PFSK-1 (cell line): ENCODE results near the gene DCAF5.

Experiments
- FOXP2 ChIP-seq: optimal IDR thresholded peaks from 2 replicates; pipeline ENCODE3; 2011; ENCODE audit warnings: borderline replicate concordance, control low read depth, inconsistent platforms; ENCODE audit not compliant: insufficient read depth; ENCODE audit errors: extremely low read length, extremely low read depth
- POLR2AphosphoS5 ChIP-seq: IDR thresholded peaks from 2 replicates; pipeline ENCODE4 v1.6.1; 2012; ENCODE audit warnings: low read depth, mild to moderate bottlenecking, control low read depth, low read length, moderate library complexity
- REST ChIP-seq, 2 experiments: IDR thresholded peaks; 2 replicates each; pipeline versions ENCODE4 v1.6.1 to v1.8.0; 2011 to 2012; ENCODE audit warnings: low read depth in 2 of 2, low read length in 2 of 2, control low read depth in 1 of 2, inconsistent platforms in 1 of 2, mild to moderate bottlenecking in 1 of 2, moderate library complexity in 1 of 2; ENCODE audit not compliant: insufficient read depth in 1 of 2
- SIN3A ChIP-seq: IDR thresholded peaks from 2 replicates; pipeline ENCODE4 v1.6.1; 2012; ENCODE audit warnings: mild to moderate bottlenecking, low read length, moderate library complexity, borderline replicate concordance; ENCODE audit not compliant: insufficient read depth
- TAF1 ChIP-seq: IDR thresholded peaks from 2 replicates; pipeline ENCODE4 v1.6.1; 2012; ENCODE audit warnings: low read length, control low read depth, borderline replicate concordance; ENCODE audit not compliant: insufficient read depth

DCAF5 gene

GRCh38 chr14:69133206-69134125, 19.5 kb downstream of the DCAF5 start:
- TF ChIP-seq POLR2AphosphoS5 (no peak), SIN3A (no peak), FOXP2 (no peak), REST (IDR thresholded peaks at IDR 0.05; ENCODE audit: insufficient read depth in 1 of 2, low read depth in 2 of 2, low read length in 2 of 2) (no peak), TAF1 (no peak)

DNA sequence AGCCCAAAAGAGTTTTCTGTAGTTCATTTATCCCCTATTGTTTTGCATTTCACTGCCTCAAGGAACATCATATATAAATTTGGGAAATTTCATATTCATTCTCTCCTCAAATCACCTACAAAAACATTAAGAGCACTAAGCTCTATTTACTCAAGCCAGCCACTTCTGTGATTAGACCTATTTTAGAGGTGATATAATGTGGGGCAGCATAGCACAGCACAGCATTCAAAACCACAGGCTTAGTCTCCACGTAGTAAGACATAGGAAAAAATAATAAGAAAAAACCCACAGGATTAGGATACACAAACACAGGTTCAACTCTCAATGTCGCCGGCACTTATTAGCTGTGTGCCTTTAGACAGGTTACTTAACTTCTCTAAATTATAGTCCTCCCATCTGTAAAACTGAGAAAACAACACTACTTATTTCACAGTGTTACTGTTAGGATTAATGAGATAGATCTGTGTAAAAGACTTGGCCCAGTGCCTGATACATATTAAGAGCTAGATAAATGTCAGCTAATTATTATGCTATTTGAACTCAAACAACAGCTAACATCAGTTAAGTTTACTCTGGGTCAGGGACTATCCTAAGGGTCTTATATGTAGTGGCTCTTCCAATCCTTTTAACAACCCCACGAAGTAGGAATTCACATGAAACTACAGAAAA, 20.3 kb downstream of the DCAF5 start:
- TF ChIP-seq REST (IDR thresholded peaks at IDR 0.05; ENCODE audit: insufficient read depth in 1 of 2, low read depth in 2 of 2, low read length in 2 of 2) (no peak), FOXP2 (no peak), POLR2AphosphoS5 (no peak), TAF1 (no peak), SIN3A (no peak)

GRCh38 chr14:69131176-69131575, 21.7 kb downstream of the DCAF5 start:
- TF ChIP-seq FOXP2 (no peak), TAF1 (no peak), POLR2AphosphoS5 (no peak), REST (IDR thresholded peaks at IDR 0.05; ENCODE audit: insufficient read depth in 1 of 2, low read depth in 2 of 2, low read length in 2 of 2) (no peak), SIN3A (no peak)

- TF ChIP-seq FOXP2 (no peak), TAF1 (no peak), SIN3A (no peak), POLR2AphosphoS5 (no peak), REST (IDR thresholded peaks at IDR 0.05; ENCODE audit: insufficient read depth in 1 of 2, low read depth in 2 of 2, low read length in 2 of 2) (no peak)
Measured at GRCh38 chr14:69129264-69129880, 23.5 kb downstream of the DCAF5 start.
